Right lobe of liver (tissue), 4 donors: ENCODE results near the gene CPT1C.

Source experiments
- POLR2A ChIP-seq: fragments of 450-650 bp; IDR thresholded peaks from one replicate; pipeline ENCODE4 v1.6.1; 2017; ENCODE audit warnings: antibody characterized with exemption, mild to moderate bottlenecking
- TF ChIP-seq, protein P1 (sequence below), 4 donors: fragments of 200-600 bp in 3 of 4; fragments of 450-650 bp in 1 of 4; IDR thresholded peaks; one replicate each; pipeline versions ENCODE4 v1.5.1 to v1.8.0; 2016 to 2022; ENCODE audit warnings: antibody characterized with exemption in 4 of 4, mild to moderate bottlenecking in 2 of 4
- donor health status: DM: no; HTN: no; CAD: no.
- donor health status: DM: no; HTN: no; CAD: no.
- donor health status: DM: no; HTN: yes; CAD: no.

GRCh38 chr19:49716154-49716553 is 25.2 kb downstream of the CPT1C start:
- TF ChIP-seq, protein P1, sequence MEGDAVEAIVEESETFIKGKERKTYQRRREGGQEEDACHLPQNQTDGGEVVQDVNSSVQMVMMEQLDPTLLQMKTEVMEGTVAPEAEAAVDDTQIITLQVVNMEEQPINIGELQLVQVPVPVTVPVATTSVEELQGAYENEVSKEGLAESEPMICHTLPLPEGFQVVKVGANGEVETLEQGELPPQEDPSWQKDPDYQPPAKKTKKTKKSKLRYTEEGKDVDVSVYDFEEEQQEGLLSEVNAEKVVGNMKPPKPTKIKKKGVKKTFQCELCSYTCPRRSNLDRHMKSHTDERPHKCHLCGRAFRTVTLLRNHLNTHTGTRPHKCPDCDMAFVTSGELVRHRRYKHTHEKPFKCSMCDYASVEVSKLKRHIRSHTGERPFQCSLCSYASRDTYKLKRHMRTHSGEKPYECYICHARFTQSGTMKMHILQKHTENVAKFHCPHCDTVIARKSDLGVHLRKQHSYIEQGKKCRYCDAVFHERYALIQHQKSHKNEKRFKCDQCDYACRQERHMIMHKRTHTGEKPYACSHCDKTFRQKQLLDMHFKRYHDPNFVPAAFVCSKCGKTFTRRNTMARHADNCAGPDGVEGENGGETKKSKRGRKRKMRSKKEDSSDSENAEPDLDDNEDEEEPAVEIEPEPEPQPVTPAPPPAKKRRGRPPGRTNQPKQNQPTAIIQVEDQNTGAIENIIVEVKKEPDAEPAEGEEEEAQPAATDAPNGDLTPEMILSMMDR (IDR thresholded peaks at IDR 0.05): no peak
- no peak for TF ChIP-seq POLR2A
